GM13977 (cell line): Measurements from ENCODE around the gene NUP62.

Experiments
- DNase-seq: peaks from one replicate; pipeline ENCODE4 v3.0.0; 2012; ENCODE audit warnings: low spot score
- in situ Hi-C: fragments of 300-500 bp; cut with MboI; formaldehyde crosslinking; loops from one replicate; pipeline ENCODE4 v1.12.0; 2022; ENCODE audit warnings: low sequenced_read_pairs, low pct_unique_long_range_greater_than_20kb, mixed read lengths, inconsistent platforms; ENCODE audit not compliant: unreplicated experiment
- TF ChIP-seq, protein P1 (sequence below): IDR thresholded peaks from 2 replicates; pipeline ENCODE4 v1.5.1; 2012; ENCODE audit warnings: mild to moderate bottlenecking, control low read depth; ENCODE audit not compliant: insufficient read depth; ENCODE audit errors: extremely low read depth, missing control alignments

Gene NUP62

GRCh38 chr19:49912965-49913685 lies 16.2 kb downstream of the NUP62 start:
- in situ Hi-C loops = no loop called here
- TF ChIP-seq, protein P1, sequence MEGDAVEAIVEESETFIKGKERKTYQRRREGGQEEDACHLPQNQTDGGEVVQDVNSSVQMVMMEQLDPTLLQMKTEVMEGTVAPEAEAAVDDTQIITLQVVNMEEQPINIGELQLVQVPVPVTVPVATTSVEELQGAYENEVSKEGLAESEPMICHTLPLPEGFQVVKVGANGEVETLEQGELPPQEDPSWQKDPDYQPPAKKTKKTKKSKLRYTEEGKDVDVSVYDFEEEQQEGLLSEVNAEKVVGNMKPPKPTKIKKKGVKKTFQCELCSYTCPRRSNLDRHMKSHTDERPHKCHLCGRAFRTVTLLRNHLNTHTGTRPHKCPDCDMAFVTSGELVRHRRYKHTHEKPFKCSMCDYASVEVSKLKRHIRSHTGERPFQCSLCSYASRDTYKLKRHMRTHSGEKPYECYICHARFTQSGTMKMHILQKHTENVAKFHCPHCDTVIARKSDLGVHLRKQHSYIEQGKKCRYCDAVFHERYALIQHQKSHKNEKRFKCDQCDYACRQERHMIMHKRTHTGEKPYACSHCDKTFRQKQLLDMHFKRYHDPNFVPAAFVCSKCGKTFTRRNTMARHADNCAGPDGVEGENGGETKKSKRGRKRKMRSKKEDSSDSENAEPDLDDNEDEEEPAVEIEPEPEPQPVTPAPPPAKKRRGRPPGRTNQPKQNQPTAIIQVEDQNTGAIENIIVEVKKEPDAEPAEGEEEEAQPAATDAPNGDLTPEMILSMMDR = peak; percentile 19
- no peak for DNase-seq

- in situ Hi-C loops = no loop called here
- peak; percentile 86 for DNase-seq
- TF ChIP-seq, protein P1 = no peak
Measured at GRCh38 chr19:49911381-49912145, 17.7 kb downstream of the NUP62 start.

DNA sequence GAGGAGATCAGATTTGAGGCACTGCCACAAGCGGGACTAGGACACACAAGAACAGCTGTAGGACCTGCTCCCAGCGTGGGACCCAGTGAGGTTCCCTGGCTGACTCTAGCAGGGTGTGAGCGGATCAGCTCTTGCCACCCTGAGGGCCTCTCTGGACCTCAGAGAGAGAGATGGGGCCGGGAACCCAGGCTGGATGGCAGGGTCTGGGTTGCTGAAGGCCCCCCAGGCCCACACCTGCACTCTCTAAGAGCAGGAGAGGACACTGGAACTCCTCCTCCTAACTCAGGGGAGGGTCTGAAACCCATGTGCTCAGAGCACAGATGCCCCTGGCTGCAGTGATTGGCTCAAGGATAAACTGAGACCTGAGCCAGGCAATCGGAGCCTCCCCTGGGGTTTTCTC lies 19.1 kb downstream of the NUP62 start:
- no peak for DNase-seq
- TF ChIP-seq, protein P1 = no peak
- in situ Hi-C loops = no loop called here

- in situ Hi-C loops = no loop called here
- no peak for DNase-seq
- TF ChIP-seq, protein P1 = no peak
Measured at GRCh38 chr19:49908480-49909420, 20.6 kb downstream of the NUP62 start.

- peak; percentile 52 for DNase-seq
- TF ChIP-seq, protein P1 = no peak
Measured at GRCh38 chr19:49907745-49908446, 21.4 kb downstream of the NUP62 start.

DNA sequence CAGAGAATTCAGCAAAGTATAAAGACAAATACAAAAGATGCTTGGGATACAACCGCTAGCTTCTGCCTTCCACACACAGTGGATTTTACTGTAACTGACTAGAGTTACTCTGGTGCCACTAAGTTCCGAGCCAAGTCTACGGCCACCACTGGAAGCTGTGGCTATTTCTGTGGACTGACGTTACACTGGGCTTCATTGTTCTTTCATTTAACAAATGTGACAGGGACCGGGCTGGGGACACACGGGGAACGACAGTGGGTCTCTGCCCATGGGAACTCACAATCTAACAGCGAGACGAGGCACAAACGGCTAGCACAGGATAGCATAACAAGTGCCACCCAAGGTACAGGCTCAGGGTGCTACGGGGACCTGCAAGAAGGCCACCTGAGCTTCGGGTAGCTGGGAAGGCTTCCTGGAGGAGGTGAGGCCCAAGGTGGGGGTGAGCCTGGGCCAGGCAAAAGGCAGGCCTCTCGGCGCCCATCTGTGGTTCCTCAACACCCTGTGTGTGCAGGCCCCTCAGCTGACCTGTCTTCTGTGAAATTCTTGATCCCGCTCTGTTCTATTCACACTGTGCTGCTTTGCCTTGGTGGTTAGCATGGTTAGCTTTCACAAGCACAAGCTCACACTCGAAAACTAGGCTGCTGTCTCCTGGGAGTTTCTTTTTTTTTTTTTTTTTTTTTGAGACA lies 22.3 kb downstream of the NUP62 start:
- DNase-seq = no peak
- TF ChIP-seq, protein P1 = no peak
- in situ Hi-C loops = no loop called here

More at GRCh38 chr19:49907745-49908446, 21.4 kb downstream of the NUP62 start:
- in situ Hi-C loops = no loop called here
